Subcutaneous adipose tissue (tissue), 4 donors: ENCODE data around the gene DBNL. TPM values are rescaled to one million over a fixed set of nuclear protein-coding genes. Genes with fewer than 3 reads are reported as not detected.

Experiments
- CTCF ChIP-seq: fragments of 450-650 bp; IDR thresholded peaks from one replicate; pipeline ENCODE4 v1.5.1; 2016; ENCODE audit warnings: low read depth, mild to moderate bottlenecking, control low read depth, antibody characterized with exemption, moderate library complexity
- total RNA-seq, 4 donors: library from RNA; depleted of rRNA; stranded (reverse); fragments of >200 nt; gene quantifications; one replicate each; pipeline ENCODE4 v1.1.0, GENCODE V29; 2016

DBNL gene
- total RNA-seq, 4 donors from 2014 or later: 62.3 to 133 (median 103) TPM

- no peak for TF ChIP-seq CTCF
These were observed 60.6 kb downstream of the DBNL start for GRCh38 chr7:44104860-44105771.

GRCh38 chr7:44105832-44106231 lies 61.3 kb downstream of the DBNL start:
- TF ChIP-seq CTCF: no peak

- no peak for TF ChIP-seq CTCF
These were observed 62.0 kb downstream of the DBNL start for GRCh38 chr7:44106311-44107065.

- TF ChIP-seq CTCF: no peak
These were observed 62.8 kb downstream of the DBNL start for GRCh38 chr7:44107116-44107960.

- no peak for TF ChIP-seq CTCF
These were observed 63.7 kb downstream of the DBNL start for GRCh38 chr7:44107961-44108767.

- TF ChIP-seq CTCF: no peak
These were observed 64.6 kb downstream of the DBNL start for GRCh38 chr7:44108768-44109750.
